K562 (cell line): Measurements from ENCODE around the gene PTGER2. TPM values are rescaled to one million over a fixed set of nuclear protein-coding genes. Genes with fewer than 3 reads are reported as not detected.

Source experiments
- ATAC-seq: fragments of 200-7000 bp; cut with Tn5 transposase; 3 replicates; pipeline ENCODE4 v1.9.1; 2020; ENCODE audit warnings: moderate library complexity
- BruUV-seq: library from RNA; stranded (reverse); fragments of 400-500 nt; replicated peaks from 2 replicates; lab custom pipeline; 2021; lab: Mats Ljungman, UMichigan
- CTCF ChIA-PET: fragments of 300-600 bp; formaldehyde crosslinking; extraction: SDS; loops from one replicate; lab custom pipeline; 2021; ENCODE audit warnings: low intra/inter-chr PET ratio; lab: Yijun Ruan, JAX
- POLR2A ChIA-PET: fragments of 300-600, 350-650 bp; sonication (Branson Sonifier 250); formaldehyde crosslinking; extraction: SDS; loops from one replicate; lab custom pipeline; 2021; ENCODE audit warnings: antibody characterized with exemption, inconsistent platforms; lab: Yijun Ruan, JAX
- DNase-seq, 4 experiments: peaks; one replicate each; pipeline versions ENCODE4 v3.0.0 to v3.0.0-alpha.2; 2011 to 2018; ENCODE audit warnings: low spot score in 3 of 4, mixed read lengths in 3 of 4; ENCODE audit errors: extremely low read depth in 1 of 4
- FAIRE-seq: peaks from 2 replicates; lab custom pipeline; 2011; peaks lifted over from hg19 to GRCh38; lab: Jason Lieb, UNC
- H2AFZ ChIP-seq: 2 replicates; pipeline ENCODE4 v1.6.0; 2011; ENCODE audit warnings: low read depth, low read length, control low read depth, inconsistent platforms
- H3K27ac ChIP-seq: fragments of 200-600 bp; 3 replicates; pipeline ENCODE4 v1.8.0; 2011; ENCODE audit warnings: low read depth, mild to moderate bottlenecking, control low read depth, inconsistent platforms, low read length, moderate library complexity, mixed read lengths; ENCODE audit errors: extremely low read depth
- H3K27me3 ChIP-seq, 2 experiments: fragments of 300-600 bp in 1 of 2; 2 replicates in 1 of 2; 3 replicates in 1 of 2; pipeline versions ENCODE4 v1.6.0 to v1.8.0; 2011; ENCODE audit warnings: inconsistent platforms in 2 of 2, low read length in 2 of 2, mild to moderate bottlenecking in 1 of 2, mixed read lengths in 1 of 2, moderate library complexity in 1 of 2; ENCODE audit not compliant: control insufficient read depth in 2 of 2, insufficient read depth in 2 of 2
- H3K36me3 ChIP-seq: fragments of 300-600 bp; 3 replicates; pipeline ENCODE4 v1.8.0; 2011; ENCODE audit warnings: mild to moderate bottlenecking, low read length, inconsistent platforms; ENCODE audit not compliant: control insufficient read depth, insufficient read depth
- H3K4me1 ChIP-seq, 2 experiments: fragments of 200-600 bp in 1 of 2; replicated peaks in 1 of 2; 2 replicates in 1 of 2; 3 replicates in 1 of 2; pipeline versions ENCODE4 v1.5.1 to v1.8.0; 2011; ENCODE audit warnings: inconsistent platforms in 2 of 2, low read length in 2 of 2, mild to moderate bottlenecking in 1 of 2, mixed read lengths in 1 of 2, moderate library complexity in 1 of 2; ENCODE audit not compliant: control insufficient read depth in 2 of 2, insufficient read depth in 2 of 2
- H3K4me2 ChIP-seq: 2 replicates; pipeline ENCODE4 v1.6.1; 2011; ENCODE audit warnings: low read length, control low read depth, inconsistent platforms, mixed read lengths; ENCODE audit not compliant: insufficient read depth
- H3K4me3 ChIP-seq: fragments of 200-600 bp; sonication (generic), shearing (Covaris generic); 2 replicates; pipeline ENCODE4 v1.5.1; 2016; ENCODE audit warnings: control low read depth, inconsistent platforms
- H3K79me2 ChIP-seq: fragments of 200-600 bp; 3 replicates; pipeline ENCODE4 v1.8.0; 2011; ENCODE audit warnings: low read length, inconsistent platforms; ENCODE audit not compliant: control insufficient read depth, insufficient read depth
- H3K9ac ChIP-seq, 2 experiments: 2 replicates each; pipeline versions ENCODE4 v1.6.0 to v1.6.1; 2011; ENCODE audit warnings: low read depth in 2 of 2, low read length in 2 of 2, control low read depth in 1 of 2, inconsistent platforms in 1 of 2, mild to moderate bottlenecking in 1 of 2, mixed read lengths in 1 of 2; ENCODE audit not compliant: insufficient read depth in 1 of 2
- H3K9me1 ChIP-seq: one replicate; pipeline ENCODE4 v1.6.0; 2011; ENCODE audit warnings: inconsistent platforms, mild to moderate bottlenecking, low read length, moderate library complexity; ENCODE audit not compliant: control insufficient read depth, insufficient read depth
- H3K9me3 ChIP-seq: replicated peaks from 2 replicates; pipeline ENCODE4 v1.5.1; 2011; ENCODE audit warnings: low read depth, low read length, inconsistent platforms; ENCODE audit not compliant: control insufficient read depth, insufficient read depth
- H4K20me1 ChIP-seq: replicated peaks from 2 replicates; pipeline ENCODE4 v1.6.1; 2011; ENCODE audit warnings: low read length, inconsistent platforms, mixed read lengths; ENCODE audit not compliant: control insufficient read depth, insufficient read depth
- CSDE1 ChIP-seq, 2 experiments: fragments of 450-650 bp; IDR thresholded peaks; 2 replicates each; pipeline ENCODE4 v1.6.1; 2016; ENCODE audit warnings: mild to moderate bottlenecking in 1 of 2
- ERF ChIP-seq: fragments of 450-650 bp; formaldehyde crosslinking; IDR thresholded peaks from 2 replicates; pipeline ENCODE4 v1.4.0; 2020; ENCODE audit warnings: mild to moderate bottlenecking, mixed read lengths
- EWSR1 ChIP-seq: fragments of 450-650 bp; IDR thresholded peaks from 2 replicates; pipeline ENCODE4 v1.6.1; 2018; ENCODE audit warnings: borderline replicate concordance, mild to moderate bottlenecking, low read depth, moderate library complexity; ENCODE audit not compliant: partially characterized antibody
- HMG20B ChIP-seq: fragments of 250-450 bp; sonication (Bioruptor Pico); IDR thresholded peaks from 2 replicates; pipeline ENCODE4 v1.5.0; 2021; ENCODE audit warnings: mild to moderate bottlenecking
- HNRNPL ChIP-seq: fragments of 200-400 bp; formaldehyde crosslinking; IDR thresholded peaks from 2 replicates; pipeline ENCODE4 v1.6.1; 2017; ENCODE audit warnings: low read depth, mild to moderate bottlenecking, low read length
- NFE2 ChIP-seq: IDR thresholded peaks from 2 replicates; pipeline ENCODE4 v1.6.1; 2014; ENCODE audit warnings: antibody characterized with exemption, low read depth
- POLR2AphosphoS2 ChIP-seq: IDR thresholded peaks from 2 replicates; pipeline ENCODE4 v1.6.1; 2012; ENCODE audit warnings: low read length, improper control_type of control experiment
- SUPT5H ChIP-seq: fragments of 450-650 bp; IDR thresholded peaks from 2 replicates; pipeline ENCODE4 v1.6.1; 2016
- TBP ChIP-seq: optimal IDR thresholded peaks from 2 replicates; pipeline ENCODE3; 2011; ENCODE audit warnings: low read depth, low read length, improper control_type of control experiment
- ZFP36 ChIP-seq: fragments of 150-350 bp; IDR thresholded peaks from 2 replicates; pipeline ENCODE4 v1.6.1; 2018; ENCODE audit warnings: low read length, low read depth; ENCODE audit not compliant: partially characterized antibody
- ZZZ3 ChIP-seq: fragments of 450-650 bp; IDR thresholded peaks from 2 replicates; pipeline ENCODE4 v1.6.1; 2016; ENCODE audit warnings: antibody characterized with exemption, mild to moderate bottlenecking, moderate library complexity
- whole genome bisulfite sequencing: fragments of 100-300 bp; shearing (Covaris generic); methylation state at CpG from one replicate; pipeline ENCODE4 v1.1.6; 2016; ENCODE audit warnings: low coverage, mixed read lengths; ENCODE audit not compliant: insufficient coverage; ENCODE audit errors: missing lambda C conversion rate; 5-methylcytosine and 5-hydroxymethylcytosine counted together
- in situ Hi-C: fragments of 300-500 bp; cut with MboI; formaldehyde crosslinking; loops from 4 replicates; pipeline ENCODE4 v1.15.0; 2018; ENCODE audit warnings: inconsistent platforms, mixed read lengths
- intact Hi-C: fragments of 100-400 bp; cut with micrococcal nuclease; formaldehyde crosslinking; loops from 2 replicates; pipeline ENCODE4 v1.14.2; 2022
- polyA plus RNA-seq, 8 experiments: library from polyadenylated mRNA; depleted of rRNA in 4 of 8; stranded (reverse) in 5 of 8; unstranded in 3 of 8; fragments of >200 nt; fragmentation: Nextera tagmentation in 2 of 8; fragmentation: Illumina TruSeq in 1 of 8; extraction: Ambion mirVana in 2 of 8; extraction: Trizol in 1 of 8; gene quantifications; 2 replicates each; pipeline versions ENCODE4 v1.2.1 to v1.2.3, GENCODE V29; 2011 to 2014; ENCODE audit warnings: inconsistent platforms in 1 of 8, missing spikeins in 1 of 8
- total RNA-seq, 7 experiments: library from RNA; depleted of rRNA in 6 of 7; stranded (reverse); fragments of >200 nt in 6 of 7; fragmentation: Illumina TruSeq in 2 of 7; extraction: Trizol in 2 of 7; gene quantifications; 2 replicates each; pipeline versions ENCODE4 v1.2.1 to v1.2.3, GENCODE V29; 2011 to 2021; ENCODE audit warnings: low replicate concordance in 1 of 7
- TF ChIP-seq, protein P1 (sequence below), 2 experiments: fragments of 150-350 bp in 1 of 2; IDR thresholded peaks; 2 replicates each; pipeline ENCODE4 v1.6.1; 2012 to 2016; ENCODE audit warnings: low read depth in 2 of 2, low read length in 2 of 2, mild to moderate bottlenecking in 1 of 2, moderate library complexity in 1 of 2

Gene PTGER2
- total and polyA plus RNA-seq, 9 of the 15 experiments (the other 6 are each of a cell fraction or from before 2014, with no cell fraction given) = not detected

- H3K79me2 ChIP-seq = no peaks in the 10 kb centered on the region
- ATAC-seq (no peak), DNase-seq (no peak), FAIRE-seq (no peak)
- H4K20me1 ChIP-seq = no peaks in the 10 kb centered on the region
- no peaks in the 10 kb centered on the region for H3K36me3 ChIP-seq
- H3K4me1 ChIP-seq = no peaks in the 10 kb centered on the region; a peak in 1 of 5 replicates
- H2AFZ ChIP-seq = no peak overlapping the region
- no peak overlapping the region for H3K9ac ChIP-seq
- 0% methylated on average over 4 of the region's 4 CpGs for whole genome bisulfite sequencing
- H3K9me1 ChIP-seq = no peaks in the 10 kb centered on the region
- no peak overlapping the region for H3K4me2 ChIP-seq
- peaks cover 0 to 8% of the 10 kb centered on the region in 2 experiments; a peak in 2 of 5 replicates for H3K27me3 ChIP-seq
- H3K9me3 ChIP-seq = no peaks in the 10 kb centered on the region
- no TSS peak for BruUV-seq
- intact Hi-C loops = no loop called here
- H3K4me3 ChIP-seq = no peak overlapping the region
- ChIA-PET CTCF (no interaction called here), POLR2A (no interaction called here)
- no peak overlapping the region for H3K27ac ChIP-seq
- in situ Hi-C loops = loop anchor here (25.0 kb wide), 1 partner anchor 550 kb away; no protein-coding TSS in a partner anchor
- TF ChIP-seq HMG20B (no peak), POLR2AphosphoS2 (no peak), ZZZ3 (no peak), CSDE1 (IDR thresholded peaks at IDR 0.05) (no peak), TBP (no peak), NFE2 (no peak), EWSR1 (no peak), HNRNPL (no peak), ZFP36 (no peak), ERF (CRISPR knock-in tag) (no peak), SUPT5H (no peak)
- TF ChIP-seq, protein P1, sequence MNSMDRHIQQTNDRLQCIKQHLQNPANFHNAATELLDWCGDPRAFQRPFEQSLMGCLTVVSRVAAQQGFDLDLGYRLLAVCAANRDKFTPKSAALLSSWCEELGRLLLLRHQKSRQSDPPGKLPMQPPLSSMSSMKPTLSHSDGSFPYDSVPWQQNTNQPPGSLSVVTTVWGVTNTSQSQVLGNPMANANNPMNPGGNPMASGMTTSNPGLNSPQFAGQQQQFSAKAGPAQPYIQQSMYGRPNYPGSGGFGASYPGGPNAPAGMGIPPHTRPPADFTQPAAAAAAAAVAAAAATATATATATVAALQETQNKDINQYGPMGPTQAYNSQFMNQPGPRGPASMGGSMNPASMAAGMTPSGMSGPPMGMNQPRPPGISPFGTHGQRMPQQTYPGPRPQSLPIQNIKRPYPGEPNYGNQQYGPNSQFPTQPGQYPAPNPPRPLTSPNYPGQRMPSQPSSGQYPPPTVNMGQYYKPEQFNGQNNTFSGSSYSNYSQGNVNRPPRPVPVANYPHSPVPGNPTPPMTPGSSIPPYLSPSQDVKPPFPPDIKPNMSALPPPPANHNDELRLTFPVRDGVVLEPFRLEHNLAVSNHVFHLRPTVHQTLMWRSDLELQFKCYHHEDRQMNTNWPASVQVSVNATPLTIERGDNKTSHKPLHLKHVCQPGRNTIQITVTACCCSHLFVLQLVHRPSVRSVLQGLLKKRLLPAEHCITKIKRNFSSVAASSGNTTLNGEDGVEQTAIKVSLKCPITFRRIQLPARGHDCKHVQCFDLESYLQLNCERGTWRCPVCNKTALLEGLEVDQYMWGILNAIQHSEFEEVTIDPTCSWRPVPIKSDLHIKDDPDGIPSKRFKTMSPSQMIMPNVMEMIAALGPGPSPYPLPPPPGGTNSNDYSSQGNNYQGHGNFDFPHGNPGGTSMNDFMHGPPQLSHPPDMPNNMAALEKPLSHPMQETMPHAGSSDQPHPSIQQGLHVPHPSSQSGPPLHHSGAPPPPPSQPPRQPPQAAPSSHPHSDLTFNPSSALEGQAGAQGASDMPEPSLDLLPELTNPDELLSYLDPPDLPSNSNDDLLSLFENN (IDR thresholded peaks at IDR 0.05; ENCODE audit: low read depth in 2 of 2, low read length in 2 of 2) = no peak
These were observed 27.2 kb upstream of the PTGER2 start for GRCh38 chr14:52286661-52287649.
